ENCODE data around the gene PARD6G. TPM values are rescaled to one million over a fixed set of nuclear protein-coding genes. Genes with fewer than 3 reads are reported as not detected.

The PARD6G gene
- total and polyA plus RNA-seq, 2 of the 13 experiments (the other 11 are each of a cell fraction or from before 2014, with no cell fraction given): 3.6 to 7.4 TPM

GRCh38 chr18:80147418-80148325 lies 99.6 kb downstream of the PARD6G start (continued):
- TF ChIP-seq PLRG1 (conservative IDR thresholded peaks at IDR 0.05) (no peak), ZNF329 (CRISPR knock-in tag; IDR thresholded peaks at IDR 0.05; ENCODE audit: low read depth) (0 out of 2 replicates have a peak, but pooled peaks have one; percentile 15), ARID4A (CRISPR knock-in tag; IDR thresholded peaks at IDR 0.05; ENCODE audit: borderline replicate concordance) (peak; percentile 44; the same call in 1 of the 2 replicates), ZNF546 (CRISPR knock-in tag; conservative IDR thresholded peaks at IDR 0.05) (no peak), DPF2 (CRISPR knock-in tag; IDR thresholded peaks at IDR 0.05; ENCODE audit: borderline replicate concordance, low read depth) (no peak), SMC3 (IDR thresholded peaks at IDR 0.05; ENCODE audit: low read length) (no peak), ZNF547 (CRISPR knock-in tag; IDR thresholded peaks at IDR 0.05) (no peak), DMTF1 (CRISPR knock-in tag; IDR thresholded peaks at IDR 0.05) (no peak), ELF1 (CRISPR knock-in tag; IDR thresholded peaks at IDR 0.05) (peak; percentile 39; the same call in 1 of the 2 replicates)
- TF ChIP-seq, protein P1, sequence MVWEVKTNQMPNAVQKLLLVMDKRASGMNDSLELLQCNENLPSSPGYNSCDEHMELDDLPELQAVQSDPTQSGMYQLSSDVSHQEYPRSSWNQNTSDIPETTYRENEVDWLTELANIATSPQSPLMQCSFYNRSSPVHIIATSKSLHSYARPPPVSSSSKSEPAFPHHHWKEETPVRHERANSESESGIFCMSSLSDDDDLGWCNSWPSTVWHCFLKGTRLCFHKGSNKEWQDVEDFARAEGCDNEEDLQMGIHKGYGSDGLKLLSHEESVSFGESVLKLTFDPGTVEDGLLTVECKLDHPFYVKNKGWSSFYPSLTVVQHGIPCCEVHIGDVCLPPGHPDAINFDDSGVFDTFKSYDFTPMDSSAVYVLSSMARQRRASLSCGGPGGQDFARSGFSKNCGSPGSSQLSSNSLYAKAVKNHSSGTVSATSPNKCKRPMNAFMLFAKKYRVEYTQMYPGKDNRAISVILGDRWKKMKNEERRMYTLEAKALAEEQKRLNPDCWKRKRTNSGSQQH (CRISPR knock-in tag; IDR thresholded peaks at IDR 0.05; ENCODE audit: low read depth): peak; percentile 57; the same call in 1 of the 2 replicates
- TF ChIP-seq, protein P2, sequence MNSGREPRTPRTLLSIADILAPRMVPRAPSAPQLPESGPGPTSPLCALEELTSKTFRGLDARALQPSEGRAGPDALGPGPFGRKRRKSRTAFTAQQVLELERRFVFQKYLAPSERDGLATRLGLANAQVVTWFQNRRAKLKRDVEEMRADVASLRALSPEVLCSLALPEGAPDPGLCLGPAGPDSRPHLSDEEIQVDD (CRISPR knock-in tag; IDR thresholded peaks at IDR 0.05; ENCODE audit: borderline replicate concordance): no peak
- TF ChIP-seq, protein P3, sequence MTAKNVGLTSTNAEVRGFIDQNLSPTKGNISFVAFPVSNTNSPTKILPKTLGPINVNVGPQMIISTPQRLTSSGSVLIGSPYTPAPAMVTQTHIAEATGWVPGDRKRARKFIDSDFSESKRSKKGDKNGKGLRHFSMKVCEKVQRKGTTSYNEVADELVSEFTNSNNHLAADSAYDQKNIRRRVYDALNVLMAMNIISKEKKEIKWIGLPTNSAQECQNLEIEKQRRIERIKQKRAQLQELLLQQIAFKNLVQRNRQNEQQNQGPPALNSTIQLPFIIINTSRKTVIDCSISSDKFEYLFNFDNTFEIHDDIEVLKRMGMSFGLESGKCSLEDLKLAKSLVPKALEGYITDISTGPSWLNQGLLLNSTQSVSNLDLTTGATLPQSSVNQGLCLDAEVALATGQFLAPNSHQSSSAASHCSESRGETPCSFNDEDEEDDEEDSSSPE (CRISPR knock-in tag; IDR thresholded peaks at IDR 0.05): no peak

Data from HepG2 (cell line).